HG03108 (cell line): ENCODE results near the gene KCNK4.
A peak's percentile ranks its signal among the peaks of the same experiment; 100 is the strongest.
"Not testable (repeated sequence)": the region's sequence is repeated elsewhere in the genome, so short reads cannot be mapped to it uniquely, and the experiment has no call there.

ENCODE experiments used
- ATAC-seq: cut with Tn5 transposase; IDR thresholded peaks from one replicate; pipeline ENCODE4 v1.9.1; 2021; ENCODE audit warnings: moderate library complexity; ENCODE audit not compliant: unreplicated experiment

Gene KCNK4

GRCh38 chr11:64322925-64323260 lies 31.8 kb downstream of the KCNK4 start:
- ATAC-seq: no peak

- ATAC-seq: no peak
Measured at GRCh38 chr11:64323373-64323772, 32.3 kb downstream of the KCNK4 start.

- ATAC-seq: not testable (repeated sequence)
Measured at GRCh38 chr11:64323984-64324383, 32.9 kb downstream of the KCNK4 start.

GRCh38 chr11:64324692-64325469 lies 33.8 kb downstream of the KCNK4 start:
- ATAC-seq: no peak

GRCh38 chr11:64327375-64327774 lies 36.3 kb downstream of the KCNK4 start:
- ATAC-seq: no peak

- no peak for ATAC-seq
Measured at GRCh38 chr11:64327993-64328392, 36.9 kb downstream of the KCNK4 start.

- no peak for ATAC-seq
Measured at GRCh38 chr11:64330888-64331287, 39.8 kb downstream of the KCNK4 start.

GRCh38 chr11:64331569-64332371 lies 40.7 kb downstream of the KCNK4 start:
- ATAC-seq: peak; percentile 49

- ATAC-seq: no peak
Measured at GRCh38 chr11:64333556-64333955, 42.5 kb downstream of the KCNK4 start.

- ATAC-seq: peak; percentile 76
Measured at GRCh38 chr11:64334764-64335735, 43.9 kb downstream of the KCNK4 start.

GRCh38 chr11:64337538-64338249 lies 46.6 kb downstream of the KCNK4 start:
- ATAC-seq: no peak

GRCh38 chr11:64338716-64339115 lies 47.6 kb downstream of the KCNK4 start:
- ATAC-seq: no peak

- no peak for ATAC-seq
Measured at GRCh38 chr11:64339286-64339685, 48.2 kb downstream of the KCNK4 start.

GRCh38 chr11:64339754-64340408 lies 48.8 kb downstream of the KCNK4 start, which contains the start of gene CCDC88B:
CCDC88B (plus strand) TSS chr11:64340204; CDS start chr11:64340267, 63 bp downstream.
- ATAC-seq: peak; percentile 52

GRCh38 chr11:64340671-64341335 lies 49.7 kb downstream of the KCNK4 start:
- peak; percentile 35 for ATAC-seq

GRCh38 chr11:64341429-64341828 lies 50.3 kb downstream of the KCNK4 start:
- no peak for ATAC-seq

GRCh38 chr11:64341851-64342791 lies 51.0 kb downstream of the KCNK4 start:
- ATAC-seq: no peak
